H1 (cell line): ENCODE measurements around the gene PLA2G4F. TPM values are rescaled to one million over a fixed set of nuclear protein-coding genes. Genes with fewer than 3 reads are reported as not detected.

Source experiments
- EP300 ChIP-seq, 2 experiments: IDR thresholded peaks; 1 replicate in 1 of 2; 2 replicates in 1 of 2; pipeline ENCODE4 v1.6.1; 2011 to 2012; ENCODE audit warnings: low read depth in 2 of 2, low read length in 2 of 2, mild to moderate bottlenecking in 2 of 2, borderline replicate concordance in 1 of 2, inconsistent platforms in 1 of 2, moderate library complexity in 1 of 2
- HDAC2 ChIP-seq, 2 experiments: fragments of 300-600 bp in 1 of 2; sonication (generic) in 1 of 2; IDR thresholded peaks; 2 replicates each; pipeline ENCODE4 v1.6.1; 2011 to 2012; ENCODE audit warnings: low read depth in 2 of 2, low read length in 2 of 2, mild to moderate bottlenecking in 2 of 2, moderate library complexity in 2 of 2, borderline replicate concordance in 1 of 2, inconsistent platforms in 1 of 2
- PHF8 ChIP-seq: fragments of 200-600 bp; sonication (generic); conservative IDR thresholded peaks from 2 replicates; pipeline ENCODE4 v1.7.1; 2012; ENCODE audit warnings: low read depth, mild to moderate bottlenecking, inconsistent platforms, low read length, moderate library complexity
- RXRA ChIP-seq: IDR thresholded peaks from 2 replicates; pipeline ENCODE4 v1.6.1; 2011; ENCODE audit warnings: low read depth, mild to moderate bottlenecking, low read length, moderate library complexity; ENCODE audit not compliant: insufficient read depth
- ZNF274 ChIP-seq: IDR thresholded peaks from 2 replicates; pipeline ENCODE4 v1.7.0; 2012; ENCODE audit warnings: low read length, borderline replicate concordance; ENCODE audit errors: extremely low read depth
- polyA plus RNA-seq, 7 experiments: library from polyadenylated mRNA; depleted of rRNA in 3 of 7; stranded (reverse) in 5 of 7; unstranded in 2 of 7; fragments of >200 nt in 5 of 7; fragments of 200-250 nt in 2 of 7; gene quantifications; 1 replicate in 5 of 7; 2 replicates in 1 of 7; 4 replicates in 1 of 7; pipeline versions ENCODE4 v1.2.1 to v1.2.3, GENCODE V29; 2011 to 2013; ENCODE audit warnings: missing spikeins in 2 of 7, mixed read lengths in 2 of 7
- total RNA-seq: library from RNA; stranded (reverse); fragmentation: NEBNext Ultra II Directional; extraction: Animal tissue kit (Norgen Biotek cat#: 25700); gene quantifications from 2 replicates; pipeline ENCODE4 v1.2.1, GENCODE V29; 2021
- TF ChIP-seq, protein P1 (sequence below), 3 experiments: IDR thresholded peaks; 1 replicate in 2 of 3; 2 replicates in 1 of 3; pipeline versions ENCODE4 v1.5.1 to v1.6.1; 2011; ENCODE audit warnings: low read length in 3 of 3, mild to moderate bottlenecking in 3 of 3, inconsistent platforms in 2 of 3, low read depth in 1 of 3, moderate library complexity in 1 of 3; ENCODE audit not compliant: insufficient read depth in 1 of 3; ENCODE audit errors: control extremely low read depth in 1 of 3

The PLA2G4F gene
- total and polyA plus RNA-seq, 2 of the 8 experiments (the other 6 are each of a cell fraction or from before 2014, with no cell fraction given) = not detected

DNA sequence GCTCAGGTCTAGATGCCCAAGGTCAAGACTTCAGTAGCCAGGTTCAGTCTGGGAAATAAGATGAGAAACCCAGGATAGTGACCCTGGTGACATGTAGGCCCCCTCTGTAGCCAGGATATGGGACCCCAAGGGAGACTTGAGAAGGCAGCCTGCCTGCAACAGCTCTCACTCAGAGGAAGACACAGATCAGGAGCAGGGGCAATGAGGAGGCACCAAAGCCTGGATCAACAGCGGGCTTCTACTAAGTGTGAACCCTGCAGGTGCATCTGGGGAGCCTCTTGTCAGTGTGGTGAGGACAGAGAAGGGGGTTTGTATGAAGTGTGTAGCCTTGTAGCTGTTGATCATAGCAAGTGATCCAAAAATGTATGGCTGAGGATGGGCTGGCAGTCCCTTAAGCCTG, 25.4 kb downstream of the PLA2G4F start (continued):
- TF ChIP-seq HDAC2 (IDR thresholded peaks at IDR 0.05; ENCODE audit: borderline replicate concordance in 1 of 2, low read depth in 2 of 2, low read length in 2 of 2) (no peak), EP300 (IDR thresholded peaks at IDR 0.05; ENCODE audit: borderline replicate concordance in 1 of 2, low read depth in 2 of 2, low read length in 2 of 2) (no peak), PHF8 (no peak), RXRA (no peak), ZNF274 (no peak)
- TF ChIP-seq, protein P1, sequence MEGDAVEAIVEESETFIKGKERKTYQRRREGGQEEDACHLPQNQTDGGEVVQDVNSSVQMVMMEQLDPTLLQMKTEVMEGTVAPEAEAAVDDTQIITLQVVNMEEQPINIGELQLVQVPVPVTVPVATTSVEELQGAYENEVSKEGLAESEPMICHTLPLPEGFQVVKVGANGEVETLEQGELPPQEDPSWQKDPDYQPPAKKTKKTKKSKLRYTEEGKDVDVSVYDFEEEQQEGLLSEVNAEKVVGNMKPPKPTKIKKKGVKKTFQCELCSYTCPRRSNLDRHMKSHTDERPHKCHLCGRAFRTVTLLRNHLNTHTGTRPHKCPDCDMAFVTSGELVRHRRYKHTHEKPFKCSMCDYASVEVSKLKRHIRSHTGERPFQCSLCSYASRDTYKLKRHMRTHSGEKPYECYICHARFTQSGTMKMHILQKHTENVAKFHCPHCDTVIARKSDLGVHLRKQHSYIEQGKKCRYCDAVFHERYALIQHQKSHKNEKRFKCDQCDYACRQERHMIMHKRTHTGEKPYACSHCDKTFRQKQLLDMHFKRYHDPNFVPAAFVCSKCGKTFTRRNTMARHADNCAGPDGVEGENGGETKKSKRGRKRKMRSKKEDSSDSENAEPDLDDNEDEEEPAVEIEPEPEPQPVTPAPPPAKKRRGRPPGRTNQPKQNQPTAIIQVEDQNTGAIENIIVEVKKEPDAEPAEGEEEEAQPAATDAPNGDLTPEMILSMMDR (IDR thresholded peaks at IDR 0.05; ENCODE audit: control extremely low read depth in 1 of 3, insufficient read depth in 1 of 3, low read depth in 1 of 3, low read length in 3 of 3) = no peak
